RPMI7951 (cell line): ENCODE measurements around the gene ABCA10. TPM values are rescaled to one million over a fixed set of nuclear protein-coding genes. Genes with fewer than 3 reads are reported as not detected.
"Not testable (repeated sequence)": the region's sequence is repeated elsewhere in the genome, so short reads cannot be mapped to it uniquely, and the experiment has no call there.

Source experiments
- DNase-seq: peaks from one replicate; pipeline ENCODE4 v3.0.0-alpha.2; 2012; ENCODE audit warnings: low read depth
- total RNA-seq: library from RNA; depleted of rRNA; stranded (reverse); fragments of >200 nt; shearing (Covaris generic); gene quantifications from 2 replicates; pipeline ENCODE4 v1.2.3, GENCODE V29; 2014

ABCA10 gene
- total RNA-seq, 1 experiment from 2014 or later, result 0.12 TPM

DNA sequence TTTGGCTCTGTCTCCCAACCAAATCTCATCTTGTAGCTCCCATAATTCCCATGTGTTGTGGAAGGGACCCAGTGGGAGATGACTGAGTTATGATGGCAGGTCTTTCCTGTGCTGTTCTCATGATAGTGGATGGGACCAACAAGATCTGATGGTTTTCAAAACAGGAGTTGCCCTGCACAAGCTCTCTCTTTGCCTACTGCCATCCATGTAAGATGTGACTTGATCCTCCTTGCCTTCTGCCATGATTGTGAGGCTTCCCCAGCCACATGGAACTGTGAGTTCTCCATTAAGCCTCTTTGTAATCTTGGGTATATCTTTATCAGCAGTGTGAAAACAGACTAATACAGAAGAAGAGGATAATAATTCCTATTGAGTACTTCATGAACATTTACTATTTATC is 60.0 kb downstream of the ABCA10 start:
- DNase-seq, result not testable (repeated sequence)

DNA sequence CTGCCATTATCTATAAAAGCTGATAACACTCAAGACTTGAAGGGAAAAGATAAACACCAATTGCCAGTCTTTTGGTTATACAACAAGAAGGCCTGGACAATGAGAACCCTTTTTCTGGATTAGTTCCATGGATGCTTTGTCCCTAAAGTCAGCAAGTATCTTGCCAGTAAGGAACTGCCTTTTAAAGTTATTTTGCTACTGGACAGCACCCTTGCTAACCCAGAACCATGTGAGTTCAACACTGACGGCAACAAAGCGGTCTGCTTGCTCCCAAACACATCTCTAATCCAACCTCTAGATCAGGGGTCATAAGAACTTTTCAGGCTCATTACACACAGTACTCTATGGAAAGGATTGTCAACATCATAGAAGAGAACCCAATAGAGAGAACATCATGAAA is 61.7 kb downstream of the ABCA10 start:
- no peak for DNase-seq

DNA sequence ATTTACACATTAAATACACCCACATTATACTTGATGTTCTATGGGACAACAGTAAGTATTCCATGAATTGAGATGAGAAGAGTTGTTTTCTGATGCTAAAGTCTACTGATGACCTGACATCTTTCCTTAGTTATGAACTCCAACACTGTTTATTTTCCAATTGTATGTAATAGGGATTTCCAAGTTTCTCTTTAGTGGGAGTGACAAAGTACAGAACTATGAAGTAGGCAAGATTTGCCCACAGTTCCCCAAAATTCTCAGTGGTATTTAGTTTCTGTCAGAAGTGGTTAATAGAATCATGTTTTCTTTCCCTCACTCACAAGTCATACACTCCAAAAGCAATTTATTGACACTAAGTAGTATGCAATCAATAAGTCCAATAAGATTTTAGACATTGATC is 64.4 kb downstream of the ABCA10 start:
- DNase-seq, result no peak

DNA sequence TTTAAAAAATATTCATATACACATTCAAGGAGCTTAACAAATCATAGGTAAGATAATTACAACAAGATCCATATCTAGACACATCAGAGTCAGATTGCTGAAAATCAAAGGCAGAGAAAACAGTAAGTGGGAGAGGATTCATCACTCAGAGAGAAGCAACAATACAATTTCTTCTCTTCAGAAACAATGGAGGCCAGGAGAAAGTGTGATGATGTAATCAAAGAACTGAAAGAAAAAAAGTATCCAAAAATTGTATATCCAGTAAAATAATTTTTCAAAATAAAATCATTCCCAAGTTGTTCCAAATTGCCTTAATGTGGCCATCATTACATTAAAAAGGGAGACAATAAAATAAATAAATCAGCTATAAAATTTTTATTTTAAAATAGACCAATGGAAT is 69.2 kb downstream of the ABCA10 start:
- DNase-seq, result no peak

DNA sequence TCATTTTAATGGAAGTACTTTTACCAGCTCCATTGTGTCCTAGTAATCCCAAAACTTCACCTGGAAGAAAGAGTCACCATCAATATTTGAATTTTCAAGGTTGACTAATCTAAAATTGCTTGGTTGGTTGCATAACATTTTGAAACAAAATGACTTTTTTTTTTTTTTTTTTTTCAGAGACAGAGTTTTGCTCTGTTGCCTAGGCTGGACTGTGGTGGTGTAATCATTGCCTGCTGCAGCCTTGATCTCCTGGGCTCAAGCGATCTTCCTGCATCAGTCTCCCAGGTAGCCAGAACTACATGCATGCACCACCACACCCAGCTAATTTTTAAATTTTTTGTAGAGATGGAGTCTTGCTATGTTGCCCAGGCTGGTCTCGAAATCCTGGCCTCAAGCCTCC is 74.4 kb downstream of the ABCA10 start:
- no peak for DNase-seq

DNA sequence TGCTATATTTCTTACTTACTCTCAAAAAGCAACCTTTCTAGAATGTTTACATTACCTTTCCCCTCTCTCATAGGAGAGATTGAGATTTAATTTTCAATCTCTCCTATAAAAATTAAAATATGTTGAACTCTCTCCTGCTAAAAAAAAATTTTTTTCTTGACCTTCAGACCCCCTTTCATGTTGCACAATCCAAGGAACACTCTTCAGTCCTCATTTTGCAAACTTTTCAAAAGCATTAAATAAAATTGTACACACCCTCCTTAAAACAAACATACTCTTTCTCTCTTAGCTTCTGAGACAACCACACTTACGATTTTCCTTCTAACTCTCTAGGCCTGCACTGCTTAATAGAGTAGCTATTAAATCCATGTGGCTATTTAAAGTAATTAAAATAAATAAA is 78.3 kb downstream of the ABCA10 start:
- no peak for DNase-seq

DNA sequence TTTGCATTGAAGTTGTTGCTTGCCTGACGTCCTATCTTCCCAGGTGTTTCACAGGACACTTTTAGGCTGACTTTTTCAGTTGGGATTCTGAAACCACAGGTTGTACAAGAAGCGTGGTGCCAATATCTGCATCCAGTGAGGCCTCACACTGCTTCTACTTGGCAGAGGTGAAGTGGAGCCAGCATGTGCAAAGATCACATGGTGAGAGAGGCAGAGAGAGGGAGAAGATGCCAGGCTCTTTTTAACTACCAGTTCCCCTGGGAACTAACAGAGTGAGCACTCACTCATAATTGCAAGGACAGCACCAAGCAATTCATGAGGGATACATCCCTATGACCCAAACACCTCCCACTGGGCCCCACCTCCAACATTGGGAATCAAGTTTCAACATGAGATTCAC is 81.2 kb downstream of the ABCA10 start:
- no peak for DNase-seq

DNA sequence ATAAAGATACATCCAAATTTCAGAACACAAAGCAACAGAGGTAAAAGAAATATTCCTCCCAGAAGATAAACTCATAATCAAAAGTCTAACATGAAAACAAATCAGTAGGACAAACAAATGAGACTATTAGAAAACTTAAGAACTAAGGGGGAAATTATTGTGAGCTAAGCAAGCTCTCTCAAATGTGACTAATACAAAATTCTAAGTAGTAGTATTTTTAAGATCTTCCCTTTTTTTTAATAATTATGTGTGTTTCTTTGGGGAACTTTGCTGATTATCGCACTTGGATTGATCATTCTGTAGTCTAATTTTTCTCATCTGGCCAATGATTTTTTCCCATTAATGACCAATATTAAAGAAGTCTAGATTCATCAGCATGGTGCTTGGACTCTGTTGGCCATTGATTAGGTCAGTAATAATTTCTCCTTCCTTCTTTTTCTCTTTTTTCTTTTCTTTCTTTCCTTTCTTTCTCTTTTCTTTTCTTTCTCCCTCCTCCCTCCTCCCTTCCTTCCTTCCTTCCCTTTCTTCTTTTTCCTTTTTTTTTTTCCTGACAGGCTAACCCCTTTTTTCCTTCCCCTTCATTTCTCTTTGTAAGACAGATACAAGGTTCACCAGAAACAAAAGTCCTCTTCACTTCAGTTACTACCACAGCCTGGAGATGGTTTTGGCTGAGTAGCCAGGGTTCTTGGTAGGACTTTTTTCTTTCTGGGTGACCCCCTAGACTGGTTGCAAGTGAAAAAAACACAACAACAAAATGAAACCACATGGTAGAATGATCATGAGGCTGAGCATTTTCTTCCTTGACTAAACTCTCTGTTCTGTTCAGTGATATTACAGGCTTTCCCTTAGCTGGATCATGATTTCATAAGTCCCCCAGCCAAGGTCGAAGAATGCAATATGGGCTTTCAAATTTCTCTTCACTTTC is 84.0 kb downstream of the ABCA10 start:
- DNase-seq, result no peak

DNA sequence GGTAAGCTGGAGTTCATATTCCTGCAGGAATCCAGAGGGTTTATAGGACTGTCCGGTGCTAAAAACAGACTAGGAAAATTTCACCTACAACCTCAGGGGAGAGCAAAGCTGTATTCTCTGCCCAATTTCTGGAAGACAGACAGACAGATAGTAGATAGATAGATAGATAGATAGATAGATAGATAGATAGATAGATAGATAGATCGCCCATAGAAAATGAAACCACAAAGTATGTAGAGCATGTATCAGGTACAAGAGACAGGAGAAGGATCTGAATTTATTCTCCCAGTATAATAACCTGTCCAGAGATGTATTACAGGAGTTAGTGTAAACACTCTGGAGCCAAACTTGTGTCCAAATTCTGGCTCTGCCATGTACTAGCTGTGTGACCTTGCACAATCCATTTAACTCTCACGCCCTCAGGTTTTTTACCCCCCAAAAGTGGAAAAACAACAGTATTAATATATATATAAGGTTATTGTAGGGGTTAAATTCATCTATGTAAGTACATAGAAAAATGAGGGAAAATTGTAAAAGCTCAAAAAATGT is 84.9 kb downstream of the ABCA10 start:
- DNase-seq, result no peak

DNA sequence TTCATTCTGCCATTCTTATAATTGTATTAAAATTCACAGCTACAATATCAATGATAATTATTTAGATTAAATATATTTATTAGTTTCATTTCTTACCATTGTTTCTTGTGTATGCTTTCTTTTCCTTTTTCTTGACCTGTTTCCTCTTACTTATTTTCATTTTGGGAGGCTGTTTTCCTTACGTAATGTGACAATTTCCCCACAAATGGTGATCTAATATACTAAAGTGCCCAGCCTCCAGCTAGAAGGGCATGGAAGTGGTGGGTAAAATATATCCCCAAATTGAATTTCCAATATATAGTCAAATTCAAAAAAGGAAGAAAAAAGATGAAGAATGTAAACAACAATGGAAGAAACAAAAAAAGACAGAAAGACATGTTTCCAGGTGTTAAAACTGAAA is 85.5 kb downstream of the ABCA10 start:
- DNase-seq, result no peak

DNA sequence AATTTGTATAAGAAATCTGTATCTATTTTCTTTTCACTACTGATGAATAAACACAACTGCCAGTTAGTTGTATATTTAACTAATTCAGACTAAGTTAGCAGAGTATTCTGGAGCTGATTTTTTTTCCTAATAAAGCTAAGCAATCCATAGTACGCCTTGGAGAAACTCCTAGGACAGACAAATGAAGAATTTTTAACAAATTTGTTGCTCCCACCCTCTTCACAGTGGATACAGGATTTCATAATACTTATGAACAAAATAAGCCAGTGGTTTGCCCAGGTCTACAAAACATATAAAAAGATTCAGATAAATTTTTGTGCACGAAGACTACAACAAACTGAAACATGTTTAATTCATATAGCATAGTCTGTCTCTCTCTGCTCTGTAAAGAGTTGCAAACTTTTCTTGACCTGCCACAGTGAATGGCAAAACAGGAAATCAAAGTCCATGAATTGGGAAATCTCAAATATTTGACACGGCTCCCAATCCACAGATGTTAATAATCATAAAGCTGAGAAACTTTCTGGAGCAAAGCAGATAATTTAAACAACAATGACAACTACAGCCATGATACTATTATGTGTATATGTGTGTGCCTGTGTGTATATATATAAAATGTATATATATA is 86.3 kb downstream of the ABCA10 start:
- peak; percentile 14 for DNase-seq

DNA sequence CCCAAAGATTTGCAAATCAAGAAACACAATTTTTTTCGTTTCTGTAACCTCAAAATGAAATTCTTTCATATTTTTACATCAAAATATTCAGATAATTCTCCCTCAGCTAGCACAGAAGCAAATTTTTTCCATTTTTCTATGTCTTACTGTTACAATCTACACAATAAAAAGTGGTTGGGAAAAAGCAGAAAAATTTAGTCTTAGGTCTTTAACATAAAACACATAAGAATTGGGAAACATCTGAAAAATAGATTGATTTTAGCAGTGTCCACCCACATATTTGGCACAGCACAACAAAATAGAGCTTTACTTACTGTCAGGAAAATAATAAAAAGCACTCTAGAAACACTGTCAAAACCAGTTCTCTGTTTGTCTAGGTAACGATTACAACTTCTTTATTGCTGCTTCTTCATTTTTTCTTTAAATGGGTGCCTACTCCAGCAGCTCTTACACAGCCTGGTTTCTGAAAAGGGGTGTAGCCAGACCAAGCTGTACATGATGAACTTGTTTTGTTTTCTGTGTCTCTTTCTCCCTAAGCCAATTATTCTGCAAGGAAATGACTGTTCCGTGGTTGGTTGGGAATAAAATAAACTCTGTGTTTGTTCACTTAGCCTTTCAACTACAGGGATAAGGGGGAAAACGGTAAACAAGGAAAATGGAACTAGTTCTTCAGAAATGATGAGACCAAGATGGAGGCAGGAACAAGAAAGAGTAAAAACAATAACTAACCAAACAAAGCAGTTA is 87.0 kb downstream of the ABCA10 start, which contains the start of gene ABCA6:
TSS of gene ABCA6 (minus strand) at position 465 of the 744 bp plus-strand sequence. CDS start 1,192 bp downstream, outside the sequence.
- peak; percentile 24 for DNase-seq

DNA sequence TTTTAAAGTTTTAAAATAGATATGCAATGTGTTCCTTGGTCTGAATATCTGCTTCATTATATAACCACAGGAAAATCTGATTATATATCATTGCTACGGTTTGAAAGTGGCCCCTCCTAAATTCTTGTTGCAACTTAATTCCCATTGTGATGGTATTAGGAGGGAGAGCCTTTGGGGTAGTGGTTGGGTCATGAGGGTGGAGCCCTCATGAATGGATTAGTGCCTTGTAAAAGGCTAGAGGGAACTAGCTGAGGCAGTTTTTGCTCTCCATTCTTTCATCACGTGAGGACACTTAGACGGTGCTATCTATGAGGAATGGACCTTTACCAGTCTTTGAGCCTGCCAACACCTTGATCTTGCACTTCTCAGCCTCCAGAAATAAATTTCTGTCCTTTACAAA is 94.5 kb downstream of the ABCA10 start:
- no peak for DNase-seq

DNA sequence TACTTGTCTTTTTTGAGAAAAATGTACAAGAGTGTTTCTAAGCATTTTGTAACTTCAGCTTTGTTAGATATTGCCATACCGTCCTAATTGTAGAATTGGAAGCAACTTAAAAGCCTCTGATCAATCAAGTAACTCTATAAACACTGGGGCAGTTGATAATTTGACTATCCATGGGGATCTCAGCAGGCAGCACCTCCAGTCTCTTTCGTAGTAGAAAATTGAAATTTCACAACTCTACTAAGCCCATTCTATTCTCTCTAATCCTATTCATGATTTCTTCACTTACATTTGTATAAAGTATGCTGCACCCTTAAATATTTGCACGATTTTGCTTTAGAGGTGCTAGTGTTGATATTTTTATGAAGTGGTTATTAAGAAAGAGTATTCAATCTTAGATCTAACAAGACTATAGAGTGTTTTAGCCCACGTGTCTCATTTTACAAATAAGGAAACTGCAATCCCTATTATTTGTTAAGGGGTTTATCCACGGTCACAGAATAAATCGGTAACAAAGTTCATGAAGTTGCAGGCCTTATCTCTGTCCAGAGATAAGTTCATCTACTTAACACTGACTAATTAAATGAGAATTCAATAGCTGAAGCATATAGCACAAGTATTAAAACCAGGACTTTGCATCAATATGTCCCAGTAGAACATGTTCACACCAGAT is 97.9 kb downstream of the ABCA10 start:
- no peak for DNase-seq

DNA sequence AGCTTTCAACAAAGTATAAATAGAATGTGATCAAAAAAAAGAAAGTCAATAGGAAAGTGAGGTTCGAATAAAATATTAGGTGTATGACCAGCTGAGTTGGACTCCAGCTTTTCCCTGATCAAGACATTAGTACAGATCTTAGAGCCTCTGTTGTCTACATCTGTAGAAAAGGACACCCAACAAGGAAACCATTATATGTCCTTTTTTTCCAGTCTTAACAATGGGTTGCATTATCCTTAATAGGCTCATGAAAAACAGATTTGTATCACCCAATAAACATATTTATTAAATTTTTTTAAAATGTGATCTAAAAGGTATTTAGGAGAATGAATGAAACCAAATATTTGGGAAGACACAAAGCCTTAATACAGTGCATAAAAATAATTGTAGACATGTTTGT is 105.0 kb downstream of the ABCA10 start:
- DNase-seq, result no peak

DNA sequence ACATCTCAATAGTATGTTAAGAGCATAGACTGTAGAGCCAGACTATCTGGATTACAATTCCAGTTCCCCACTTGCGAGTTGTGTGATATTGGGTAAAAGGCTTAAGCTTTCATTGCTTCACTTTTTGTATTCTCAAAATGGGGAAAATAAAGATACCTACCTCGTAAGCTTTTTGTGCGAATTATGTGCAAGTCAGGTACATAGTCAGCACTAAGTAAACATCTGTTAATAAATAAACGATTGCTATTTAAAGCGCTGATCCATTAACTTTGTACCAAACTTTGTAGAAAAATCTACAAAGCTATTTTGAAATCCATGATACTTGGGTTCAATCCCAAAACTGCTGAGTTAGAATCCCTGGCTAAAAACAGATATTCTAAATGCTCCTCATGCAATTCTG is 106.6 kb downstream of the ABCA10 start:
- no peak for DNase-seq

DNA sequence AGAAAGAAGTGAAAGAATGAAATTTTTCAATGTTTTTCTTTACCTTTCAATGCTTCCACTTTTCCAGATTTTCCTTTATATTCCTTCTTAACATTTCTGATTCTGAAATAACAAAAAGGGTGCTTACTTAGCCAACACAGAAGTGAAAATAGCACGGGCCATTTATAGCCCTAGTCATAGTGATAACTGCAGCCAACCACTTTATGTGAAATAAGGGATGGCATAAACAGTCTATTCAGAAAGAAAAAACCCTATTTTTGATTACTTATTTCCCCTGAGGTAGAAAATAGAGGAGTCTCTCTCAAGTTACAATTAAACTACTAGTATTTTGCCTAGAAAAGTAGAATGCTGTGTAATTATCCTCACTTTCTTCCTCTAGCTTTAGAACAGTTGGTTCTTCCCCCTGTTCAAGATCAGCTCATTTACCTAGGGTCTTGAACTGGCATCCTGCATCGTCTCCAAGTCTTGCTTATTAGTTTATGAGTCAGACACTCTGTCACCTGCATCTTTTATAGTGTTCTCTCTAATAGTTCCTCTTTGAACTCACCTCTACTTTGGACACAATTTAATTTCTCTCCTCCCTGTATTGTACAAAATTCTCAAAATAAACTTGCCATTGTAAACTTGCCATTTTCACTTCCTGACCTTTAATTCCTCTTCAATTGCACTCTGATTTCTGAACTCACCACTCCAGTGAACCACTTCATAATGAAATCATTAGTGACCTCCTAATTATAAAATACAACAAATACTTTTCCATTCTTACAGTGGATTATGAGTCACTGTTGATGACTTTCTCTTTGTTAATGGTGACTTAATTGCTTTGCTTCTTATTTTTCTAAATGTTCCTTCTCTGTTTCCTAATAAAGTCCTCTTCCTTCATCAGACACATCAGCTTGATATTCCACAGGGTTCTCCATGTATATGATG is 110.5 kb downstream of the ABCA10 start:
- no peak for DNase-seq

DNA sequence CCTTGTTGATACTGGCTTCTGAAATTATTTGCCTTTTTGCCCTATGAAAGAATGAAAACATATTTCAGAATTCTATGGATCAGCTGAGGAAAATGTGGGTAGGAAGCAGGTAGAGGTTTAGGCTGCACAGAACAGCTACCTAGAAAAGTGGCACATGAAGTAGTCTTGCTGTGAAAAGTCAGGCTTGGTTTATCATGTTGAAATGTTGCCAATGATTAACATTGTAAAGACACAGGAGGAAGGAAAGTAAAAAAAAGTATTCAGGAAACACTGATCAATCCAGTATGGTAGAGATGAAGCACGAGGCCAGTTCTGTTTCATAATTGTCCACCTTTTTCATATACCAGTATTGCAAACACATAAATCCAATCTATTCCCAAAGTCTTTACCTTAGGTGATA is 116.8 kb downstream of the ABCA10 start:
- DNase-seq, result no peak

DNA sequence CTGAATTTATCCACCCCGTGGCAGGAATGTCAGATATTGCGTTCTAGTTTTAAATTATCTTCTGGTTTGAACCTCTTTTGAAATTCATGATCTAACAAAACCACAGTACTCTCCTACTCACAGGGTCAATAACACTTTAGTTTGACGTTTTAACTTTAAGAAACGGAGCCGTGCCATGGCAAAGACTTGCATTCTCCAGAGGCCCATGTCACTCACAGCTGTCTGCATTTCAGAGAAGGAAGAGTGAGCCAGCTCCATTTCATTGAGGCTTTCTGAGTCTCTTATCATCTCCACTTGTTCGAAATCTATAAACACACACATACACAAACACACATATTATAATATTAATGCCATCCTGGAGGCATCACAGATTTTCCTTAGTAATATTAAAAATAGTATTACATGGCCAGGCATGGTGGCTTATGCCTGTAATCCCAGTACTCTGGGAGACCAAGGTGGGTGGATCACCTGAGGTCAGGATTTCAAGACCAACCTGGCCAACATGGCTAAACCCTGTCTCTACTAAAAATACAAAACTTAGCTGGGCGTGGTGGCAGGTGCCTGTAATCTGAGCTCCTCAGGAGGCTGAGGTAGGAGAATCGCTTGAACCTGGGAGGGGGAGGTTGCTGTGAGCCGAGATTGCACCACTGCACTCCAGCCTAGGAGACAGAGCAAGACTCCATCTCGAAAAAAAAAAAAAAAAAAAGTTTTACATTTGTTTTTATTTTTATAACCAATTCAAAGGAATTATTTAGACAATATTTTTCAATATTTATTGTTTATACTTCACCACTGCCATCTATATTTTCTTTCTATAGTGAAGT is 122.5 kb downstream of the ABCA10 start:
- no peak for DNase-seq
